GM21825 (cell line): Measurements from ENCODE around the gene DTNB.

Source experiments
- ATAC-seq: cut with Tn5 transposase; IDR thresholded peaks from one replicate; pipeline ENCODE4 v1.9.1; 2021; ENCODE audit warnings: mild to moderate bottlenecking, moderate library complexity; ENCODE audit not compliant: unreplicated experiment

Gene DTNB

GRCh38 chr2:25332571-25332970 lies 340.8 kb downstream of the DTNB start:
- ATAC-seq = no peak

GRCh38 chr2:25331686-25332365 lies 341.6 kb downstream of the DTNB start:
- no peak for ATAC-seq

GRCh38 chr2:25330937-25331336 lies 342.4 kb downstream of the DTNB start:
- ATAC-seq = no peak

GRCh38 chr2:25330273-25330672 lies 343.1 kb downstream of the DTNB start:
- ATAC-seq = no peak

- ATAC-seq = no peak
Measured at GRCh38 chr2:25328152-25329085, 345.0 kb downstream of the DTNB start.
